HG02852 (cell line): ENCODE results near the gene SLC19A1.

Source experiments
- ATAC-seq: cut with Tn5 transposase; IDR thresholded peaks from one replicate; pipeline ENCODE4 v1.9.1; 2021; ENCODE audit warnings: mild to moderate bottlenecking, moderate library complexity; ENCODE audit not compliant: unreplicated experiment

The SLC19A1 gene

DNA sequence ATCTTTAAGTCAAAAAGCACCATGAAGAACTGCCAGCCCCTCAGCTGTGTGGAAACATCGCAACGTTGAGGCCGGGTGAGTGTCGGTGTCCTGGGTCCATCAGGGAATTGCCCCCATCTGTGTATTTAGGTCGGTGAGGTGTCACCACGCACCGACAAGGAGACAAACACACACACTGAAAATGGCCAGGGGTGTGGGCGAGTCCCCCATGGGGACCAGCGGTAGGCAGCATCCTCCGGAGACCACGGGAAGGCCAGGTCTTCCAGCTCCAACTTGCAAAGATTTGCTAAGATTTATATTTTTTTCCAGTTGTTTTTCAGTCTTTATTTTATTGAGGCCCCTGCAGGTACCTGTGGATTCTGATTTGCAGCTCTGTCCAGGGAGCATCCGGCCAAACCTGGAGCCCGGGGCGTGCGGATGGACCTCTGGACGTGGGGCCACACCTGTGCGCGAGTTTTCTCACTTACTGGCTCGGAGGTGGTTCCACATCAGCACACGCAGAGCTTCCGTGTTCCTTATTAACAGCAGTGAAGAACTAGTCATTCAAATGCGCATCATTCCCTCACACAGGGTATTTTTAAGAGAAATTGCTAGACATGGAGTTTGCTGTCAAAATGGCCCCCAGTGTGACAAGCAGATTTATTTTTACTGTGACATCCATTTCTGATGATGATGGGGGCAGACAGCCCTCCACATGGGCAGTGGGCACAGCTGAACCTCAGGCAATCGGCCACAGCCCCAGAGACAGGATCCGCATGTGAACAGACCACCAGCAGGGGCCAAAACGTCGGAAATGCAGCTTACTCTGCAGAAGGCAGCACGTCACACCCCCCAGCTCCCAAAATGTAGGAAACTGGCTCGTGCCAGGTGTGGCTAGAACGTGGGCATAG, 17.2 kb upstream of the SLC19A1 start:
- no peak for ATAC-seq

- no peak for ATAC-seq
Observed at GRCh38 chr21:45558044-45558721, 15.9 kb upstream of the SLC19A1 start.

- ATAC-seq, result no peak
Observed at GRCh38 chr21:45557616-45558043, 15.4 kb upstream of the SLC19A1 start.

DNA sequence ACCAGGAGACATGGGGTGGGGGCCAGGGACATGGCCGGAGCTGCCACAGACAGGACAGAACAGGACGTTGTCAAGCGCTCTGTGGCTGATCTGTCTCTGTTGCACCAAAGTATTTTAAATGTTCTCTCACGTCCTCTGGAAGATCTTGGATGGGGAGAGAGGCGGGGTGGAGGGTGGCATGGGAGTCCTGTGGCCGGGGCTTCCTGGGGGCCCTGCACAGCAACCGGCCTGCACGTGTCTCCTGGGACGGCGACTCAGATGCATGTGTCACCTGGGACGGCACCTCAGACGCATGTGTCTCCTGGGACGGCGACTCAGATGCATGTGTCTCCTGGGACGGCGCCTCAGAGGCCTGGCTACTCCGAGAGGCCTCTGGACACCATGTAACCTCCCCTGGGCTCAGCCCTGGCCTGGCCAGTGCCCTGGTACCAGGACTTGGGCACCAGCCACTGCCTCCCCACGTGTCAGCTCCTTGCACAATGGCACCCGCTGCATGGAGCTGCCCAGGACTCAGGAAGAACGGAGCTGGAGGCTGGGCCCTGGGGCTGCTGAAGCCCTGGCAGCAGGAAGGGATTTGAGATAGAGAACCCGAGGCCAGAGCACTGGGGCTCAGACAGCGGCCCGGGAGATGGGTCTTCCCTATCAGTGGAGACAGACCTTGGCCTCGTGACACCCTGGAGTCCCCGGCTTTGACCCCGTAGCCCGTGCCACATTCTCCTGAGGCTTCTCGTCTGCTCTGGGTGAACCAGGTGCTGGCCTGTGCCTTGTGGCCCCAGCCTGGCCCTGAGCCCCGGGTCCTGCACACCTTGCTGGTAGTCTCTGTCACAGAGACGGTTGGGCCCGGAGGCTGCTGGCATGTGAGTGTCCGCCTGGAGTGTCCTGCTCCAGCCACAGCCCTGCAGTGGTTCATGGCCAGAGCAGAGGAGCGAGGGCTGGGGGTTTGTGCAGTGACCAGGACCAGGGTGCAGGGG, 14.7 kb upstream of the SLC19A1 start:
- ATAC-seq, result no peak

GRCh38 chr21:45556302-45556644, 14.0 kb upstream of the SLC19A1 start:
- no peak for ATAC-seq

DNA sequence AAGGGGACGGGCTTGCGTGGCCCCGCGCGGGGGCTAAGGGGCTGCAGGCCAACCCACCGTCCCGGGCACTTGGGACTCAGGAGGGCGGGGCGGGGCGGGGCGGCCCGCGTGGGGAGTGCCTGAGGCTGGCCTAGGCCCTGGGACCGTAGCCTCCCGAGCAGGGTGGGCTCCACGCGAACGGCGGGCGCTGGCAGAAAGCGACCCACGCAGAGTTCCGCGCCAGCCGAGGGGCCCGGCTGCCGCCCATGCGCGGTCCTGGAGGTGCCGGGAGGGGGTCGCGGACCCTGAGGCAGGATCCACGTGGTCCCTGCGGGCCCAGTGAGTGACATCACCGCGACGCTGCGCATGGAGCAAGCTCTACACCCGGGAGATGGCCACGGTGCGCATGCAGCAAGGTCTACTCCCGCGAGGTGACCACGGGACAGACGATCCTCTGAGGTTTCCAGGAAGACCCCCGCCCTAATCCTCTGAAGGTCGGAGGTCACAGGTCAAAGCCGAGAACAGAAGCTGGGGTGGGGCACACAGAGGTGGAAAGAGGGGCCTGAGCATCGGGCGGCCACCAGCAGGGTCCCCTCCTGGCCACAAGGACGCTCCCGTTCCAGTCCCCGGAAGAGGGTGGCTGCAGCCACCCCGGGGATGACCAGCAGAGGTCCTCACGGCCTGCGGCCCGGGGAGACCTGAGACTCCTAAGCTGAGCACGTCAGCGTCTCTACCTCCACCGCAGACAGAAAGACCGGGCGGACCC, 13.5 kb upstream of the SLC19A1 start:
- no peak for ATAC-seq

- ATAC-seq, result no peak
Observed at GRCh38 chr21:45555251-45555556, 13.0 kb upstream of the SLC19A1 start.

DNA sequence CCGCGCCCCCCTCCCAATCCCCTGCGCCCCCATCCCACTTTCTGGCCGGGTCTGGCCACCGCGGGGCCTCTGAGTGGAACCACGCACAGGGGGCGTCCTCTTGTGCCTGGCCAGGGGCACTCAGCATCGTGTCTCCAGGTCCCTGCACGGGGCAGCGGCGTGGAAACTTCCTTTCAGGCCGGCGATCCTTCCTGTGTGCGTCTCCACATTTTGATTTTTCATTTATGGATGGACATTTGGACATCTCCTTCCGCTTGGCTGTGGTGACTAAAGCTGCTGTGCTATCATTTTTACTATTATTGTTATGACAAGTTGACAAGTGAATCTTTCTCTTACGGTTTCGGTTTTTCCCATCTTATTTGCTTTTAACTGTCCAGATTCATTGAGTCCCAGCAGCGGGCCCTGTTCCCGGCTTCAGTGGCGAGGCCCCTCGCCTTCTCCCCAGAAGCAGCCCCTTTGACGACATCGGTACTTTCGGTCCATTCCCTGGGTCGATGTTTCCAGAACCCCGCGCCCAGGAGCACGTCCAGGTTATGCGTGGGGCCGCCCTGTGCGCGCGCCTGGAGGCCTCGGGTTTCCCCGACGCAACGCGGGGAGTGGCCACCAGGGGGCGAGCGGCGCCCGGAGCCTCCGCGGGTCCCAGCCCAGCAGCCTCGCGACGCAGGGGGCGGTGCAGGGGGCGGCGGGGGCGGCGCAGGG, 12.4 kb upstream of the SLC19A1 start:
- ATAC-seq, result peak; percentile 49

DNA sequence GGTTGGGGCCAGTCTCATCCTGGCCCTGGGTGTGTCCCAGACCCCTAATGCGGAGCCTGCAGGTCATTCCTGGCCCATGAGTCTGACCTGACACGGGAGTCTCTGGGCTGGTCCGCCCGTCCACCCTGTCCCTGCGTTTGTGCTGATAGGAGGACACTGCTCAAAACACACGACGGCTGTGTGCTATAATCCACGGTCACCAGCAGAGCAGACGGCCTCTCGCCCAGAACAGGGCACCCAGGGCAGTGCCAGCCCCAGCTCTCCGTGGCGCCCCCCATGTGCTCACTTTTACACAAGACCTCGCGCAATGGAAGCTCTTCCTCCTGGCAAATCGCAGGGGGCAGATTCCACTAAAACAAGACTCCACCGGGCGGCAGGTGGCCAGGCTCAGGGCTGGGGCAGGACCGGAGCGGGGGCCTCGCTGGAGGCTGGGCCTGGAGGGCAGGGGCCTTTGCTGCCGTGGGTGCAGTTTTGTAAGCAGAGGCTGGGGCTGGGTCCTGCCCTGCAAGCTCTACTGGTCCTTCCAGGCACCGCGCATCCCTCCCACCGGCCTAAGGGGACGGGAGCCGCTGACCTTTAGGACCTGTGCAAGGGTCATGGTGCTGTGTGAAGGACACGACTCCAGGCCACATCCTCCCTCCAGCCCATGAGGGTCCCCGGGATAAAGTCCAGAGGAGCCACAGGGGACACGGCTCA, 10.6 kb upstream of the SLC19A1 start:
- no peak for ATAC-seq

DNA sequence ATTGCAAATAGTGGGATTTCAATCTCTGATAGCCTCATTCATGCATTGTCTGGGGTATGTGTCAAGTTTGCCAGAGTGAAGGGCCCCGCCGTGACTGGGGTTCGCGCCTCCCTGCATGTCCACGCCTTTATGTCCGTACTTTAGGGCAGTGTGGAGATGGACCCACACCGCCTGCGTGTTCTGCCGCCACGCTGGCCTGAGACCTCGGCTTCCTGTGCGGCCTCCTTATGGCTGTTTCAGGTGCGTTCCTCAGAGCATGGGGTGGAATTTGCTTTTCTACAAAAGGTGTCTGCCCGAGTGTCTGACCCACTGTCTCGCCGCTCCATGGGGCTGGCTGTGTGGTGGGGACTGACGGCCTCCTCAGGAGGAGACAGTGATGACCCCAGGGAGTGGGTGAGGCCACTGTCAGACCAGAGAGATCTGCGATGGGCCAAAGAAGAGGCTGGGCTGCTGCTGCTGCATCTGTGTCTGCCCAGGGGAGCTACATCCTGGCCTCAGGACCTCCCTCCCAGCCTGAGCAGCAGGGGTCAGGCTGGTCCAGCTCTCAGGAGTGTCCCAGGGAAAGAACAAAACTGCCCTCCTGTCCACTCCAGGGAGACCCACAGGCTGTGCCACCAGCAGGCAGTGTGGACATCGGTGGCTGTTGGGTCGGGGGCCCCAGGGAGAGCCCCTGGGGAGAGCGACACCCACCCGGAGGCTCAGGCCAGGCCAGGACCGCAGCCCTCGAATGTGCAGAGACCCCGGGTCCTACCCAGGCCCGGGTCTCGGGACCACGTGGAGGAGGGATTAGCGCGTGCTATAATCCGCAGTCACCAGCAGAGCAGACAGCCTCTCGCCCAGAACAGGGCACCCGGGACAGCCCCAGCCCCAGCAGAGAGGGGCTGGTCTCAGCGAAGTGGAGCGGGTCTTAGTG, 9.8 kb upstream of the SLC19A1 start:
- ATAC-seq, result no peak

DNA sequence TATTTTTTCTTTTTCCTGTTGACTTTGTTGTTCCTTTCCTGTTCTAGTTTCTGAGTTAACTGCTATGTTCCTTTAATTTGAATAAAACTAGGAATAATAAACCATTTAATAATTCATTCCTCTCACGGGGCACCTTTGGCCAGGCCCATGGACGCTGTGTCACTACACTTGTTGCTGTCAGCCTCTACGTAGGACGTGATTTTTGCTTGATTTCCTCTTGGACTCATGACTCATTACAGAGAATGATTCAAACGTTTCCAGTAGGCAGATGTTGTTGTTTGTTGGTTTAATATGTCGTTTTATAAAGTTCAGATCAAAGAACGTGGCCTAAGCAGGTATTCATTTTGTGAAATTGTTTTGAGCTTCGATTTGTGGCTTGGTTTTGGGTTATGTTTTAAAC, 9.1 kb upstream of the SLC19A1 start:
- no peak for ATAC-seq

- peak; percentile 50 for ATAC-seq
Observed at GRCh38 chr21:45550522-45551210, 8.4 kb upstream of the SLC19A1 start.

DNA sequence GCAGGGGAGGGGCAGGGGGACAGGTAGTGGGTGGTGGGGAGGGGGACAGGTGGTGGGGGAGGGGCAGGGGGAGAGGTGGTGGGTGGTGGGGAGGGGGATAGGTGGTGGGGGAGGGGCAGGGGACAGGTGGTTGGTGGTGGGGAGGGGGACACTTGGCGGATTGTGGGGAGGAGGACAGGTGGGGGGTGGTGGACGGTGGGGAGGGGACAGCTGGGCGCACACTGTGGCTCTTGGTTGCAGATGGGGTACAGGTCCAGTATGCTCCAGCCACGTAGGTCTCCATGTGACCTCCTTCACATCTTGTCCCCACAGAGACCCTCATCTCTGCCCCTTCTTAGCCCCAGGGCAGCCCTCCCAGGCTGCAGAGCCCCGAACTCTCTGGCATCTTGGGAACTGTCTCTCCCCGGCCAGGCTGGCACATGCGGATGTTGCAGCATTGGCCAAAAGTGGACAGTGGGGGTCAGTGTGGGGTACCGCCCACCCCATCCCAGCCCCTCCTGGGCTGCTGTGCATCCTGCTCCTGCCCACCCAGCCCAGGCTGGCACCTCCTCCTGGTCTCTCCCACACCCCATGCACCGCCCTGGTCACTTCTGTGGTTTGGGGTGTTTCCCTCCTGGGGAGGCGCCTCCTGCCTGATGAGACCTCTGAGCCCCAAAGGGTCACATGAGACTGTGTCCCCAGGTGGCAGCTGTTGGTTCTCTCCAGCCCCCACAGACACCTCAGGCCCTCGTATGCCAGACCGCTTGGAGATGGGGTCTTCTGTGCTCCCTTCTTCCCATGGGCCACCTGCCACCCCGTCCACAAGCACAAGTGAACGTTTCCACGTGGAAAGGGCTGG, 7.6 kb upstream of the SLC19A1 start:
- no peak for ATAC-seq

GRCh38 chr21:45548711-45549491, 6.7 kb upstream of the SLC19A1 start:
- ATAC-seq, result no peak

DNA sequence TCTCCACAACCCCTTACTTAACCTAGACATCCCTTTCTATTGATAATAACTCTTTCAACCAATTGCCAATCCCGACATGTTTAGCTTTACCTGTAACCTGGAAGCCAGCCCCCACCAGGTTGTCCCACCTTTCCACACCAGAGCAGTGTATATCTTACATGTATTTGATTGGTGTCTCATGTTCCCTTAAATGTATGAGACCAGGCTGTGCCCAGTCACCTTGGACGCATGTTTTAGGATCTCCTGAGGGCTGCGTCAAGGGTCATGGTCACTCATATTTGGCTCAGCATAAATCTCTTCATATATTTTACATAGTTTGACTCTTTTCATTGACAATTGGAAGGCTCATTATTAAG, 5.3 kb upstream of the SLC19A1 start:
- ATAC-seq, result no peak
